Measurements from ENCODE around the gene WASHC2A. TPM values are rescaled to one million over a fixed set of nuclear protein-coding genes. Genes with fewer than 3 reads are reported as not detected.
A peak's percentile ranks its signal among the peaks of the same experiment; 100 is the strongest.
"Not testable (repeated sequence)": the region's sequence is repeated elsewhere in the genome, so short reads cannot be mapped to it uniquely, and the experiment has no call there.

Gene WASHC2A
- total RNA-seq, 1 experiment from 2014 or later, result 33.1 TPM

- intact Hi-C loops (cut with micrococcal nuclease; ENCODE audit: unreplicated experiment); H3K27ac ChIP-seq (ENCODE audit: low read depth, low read length, poor library complexity, severe bottlenecking); H3K27me3 ChIP-seq (replicated peaks; ENCODE audit: insufficient read depth, low read depth, low read length, poor library complexity); DNase-seq (ENCODE audit: low spot score); H3K4me1 ChIP-seq (ENCODE audit: insufficient read depth, low read length, poor library complexity, severe bottlenecking); POLR2A ChIA-PET (ENCODE audit: low non-redundant PET); H3K36me3 ChIP-seq (ENCODE audit: insufficient read depth, low read length, poor library complexity, severe bottlenecking); H3K4me3 ChIP-seq (ENCODE audit: low read depth, low read length, poor library complexity, severe bottlenecking); CTCF ChIA-PET; H3K9me3 ChIP-seq (ENCODE audit: low read depth, low read length, poor library complexity, severe bottlenecking); BruUV-seq (replicated peaks): not testable (repeated sequence)
- TF ChIP-seq, protein P1, sequence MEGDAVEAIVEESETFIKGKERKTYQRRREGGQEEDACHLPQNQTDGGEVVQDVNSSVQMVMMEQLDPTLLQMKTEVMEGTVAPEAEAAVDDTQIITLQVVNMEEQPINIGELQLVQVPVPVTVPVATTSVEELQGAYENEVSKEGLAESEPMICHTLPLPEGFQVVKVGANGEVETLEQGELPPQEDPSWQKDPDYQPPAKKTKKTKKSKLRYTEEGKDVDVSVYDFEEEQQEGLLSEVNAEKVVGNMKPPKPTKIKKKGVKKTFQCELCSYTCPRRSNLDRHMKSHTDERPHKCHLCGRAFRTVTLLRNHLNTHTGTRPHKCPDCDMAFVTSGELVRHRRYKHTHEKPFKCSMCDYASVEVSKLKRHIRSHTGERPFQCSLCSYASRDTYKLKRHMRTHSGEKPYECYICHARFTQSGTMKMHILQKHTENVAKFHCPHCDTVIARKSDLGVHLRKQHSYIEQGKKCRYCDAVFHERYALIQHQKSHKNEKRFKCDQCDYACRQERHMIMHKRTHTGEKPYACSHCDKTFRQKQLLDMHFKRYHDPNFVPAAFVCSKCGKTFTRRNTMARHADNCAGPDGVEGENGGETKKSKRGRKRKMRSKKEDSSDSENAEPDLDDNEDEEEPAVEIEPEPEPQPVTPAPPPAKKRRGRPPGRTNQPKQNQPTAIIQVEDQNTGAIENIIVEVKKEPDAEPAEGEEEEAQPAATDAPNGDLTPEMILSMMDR (conservative IDR thresholded peaks at IDR 0.05; ENCODE audit: low read depth, low read length), result peak; percentile 23; the same call in 1 of the 2 replicates
These were observed 7.8 kb downstream of the WASHC2A start for GRCh38 chr10:50075544-50075943.

DNA sequence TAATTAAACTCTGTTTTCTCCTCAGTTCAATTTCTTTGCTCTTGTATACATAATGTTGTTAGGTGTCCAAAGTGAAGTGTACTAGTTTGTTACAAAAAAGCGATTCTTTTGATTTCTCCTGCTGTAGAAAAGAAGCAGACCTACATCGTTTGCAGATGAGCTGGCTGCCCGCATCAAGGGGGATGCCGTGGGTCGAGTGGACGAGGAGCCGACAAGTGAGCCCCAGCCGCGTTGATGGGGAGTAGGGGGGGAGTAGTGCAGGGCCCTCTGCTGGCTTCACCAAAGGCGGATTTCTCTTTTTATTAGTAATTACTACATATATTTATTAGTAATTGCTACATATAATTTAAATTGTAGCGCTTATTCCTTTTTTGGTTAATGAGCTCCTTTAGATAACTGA, 23.6 kb downstream of the WASHC2A start:
- H3K27me3 ChIP-seq (replicated peaks; ENCODE audit: insufficient read depth, low read depth, low read length, poor library complexity); H3K4me3 ChIP-seq (ENCODE audit: low read depth, low read length, poor library complexity, severe bottlenecking); H3K9me3 ChIP-seq (ENCODE audit: low read depth, low read length, poor library complexity, severe bottlenecking); H3K27ac ChIP-seq (ENCODE audit: low read depth, low read length, poor library complexity, severe bottlenecking); POLR2A ChIA-PET (ENCODE audit: low non-redundant PET); H3K4me1 ChIP-seq (ENCODE audit: insufficient read depth, low read length, poor library complexity, severe bottlenecking); CTCF ChIA-PET; intact Hi-C loops (cut with micrococcal nuclease; ENCODE audit: unreplicated experiment); BruUV-seq (replicated peaks); H3K36me3 ChIP-seq (ENCODE audit: insufficient read depth, low read length, poor library complexity, severe bottlenecking); DNase-seq (ENCODE audit: low spot score): not testable (repeated sequence)

GRCh38 chr10:50092928-50093327, 25.2 kb downstream of the WASHC2A start:
- CTCF ChIA-PET; H3K27ac ChIP-seq (ENCODE audit: low read depth, low read length, poor library complexity, severe bottlenecking); H3K9me3 ChIP-seq (ENCODE audit: low read depth, low read length, poor library complexity, severe bottlenecking); BruUV-seq (replicated peaks); H3K4me1 ChIP-seq (ENCODE audit: insufficient read depth, low read length, poor library complexity, severe bottlenecking); H3K36me3 ChIP-seq (ENCODE audit: insufficient read depth, low read length, poor library complexity, severe bottlenecking); intact Hi-C loops (cut with micrococcal nuclease; ENCODE audit: unreplicated experiment); H3K4me3 ChIP-seq (ENCODE audit: low read depth, low read length, poor library complexity, severe bottlenecking); POLR2A ChIA-PET (ENCODE audit: low non-redundant PET); H3K27me3 ChIP-seq (replicated peaks; ENCODE audit: insufficient read depth, low read depth, low read length, poor library complexity); DNase-seq (ENCODE audit: low spot score): not testable (repeated sequence)

GRCh38 chr10:50094630-50095029, 26.9 kb downstream of the WASHC2A start:
- H3K4me3 ChIP-seq (ENCODE audit: low read depth, low read length, poor library complexity, severe bottlenecking); intact Hi-C loops (cut with micrococcal nuclease; ENCODE audit: unreplicated experiment); POLR2A ChIA-PET (ENCODE audit: low non-redundant PET); DNase-seq (ENCODE audit: low spot score); H3K36me3 ChIP-seq (ENCODE audit: insufficient read depth, low read length, poor library complexity, severe bottlenecking); H3K4me1 ChIP-seq (ENCODE audit: insufficient read depth, low read length, poor library complexity, severe bottlenecking); H3K9me3 ChIP-seq (ENCODE audit: low read depth, low read length, poor library complexity, severe bottlenecking); BruUV-seq (replicated peaks); H3K27ac ChIP-seq (ENCODE audit: low read depth, low read length, poor library complexity, severe bottlenecking); H3K27me3 ChIP-seq (replicated peaks; ENCODE audit: insufficient read depth, low read depth, low read length, poor library complexity); CTCF ChIA-PET: not testable (repeated sequence)

DNA sequence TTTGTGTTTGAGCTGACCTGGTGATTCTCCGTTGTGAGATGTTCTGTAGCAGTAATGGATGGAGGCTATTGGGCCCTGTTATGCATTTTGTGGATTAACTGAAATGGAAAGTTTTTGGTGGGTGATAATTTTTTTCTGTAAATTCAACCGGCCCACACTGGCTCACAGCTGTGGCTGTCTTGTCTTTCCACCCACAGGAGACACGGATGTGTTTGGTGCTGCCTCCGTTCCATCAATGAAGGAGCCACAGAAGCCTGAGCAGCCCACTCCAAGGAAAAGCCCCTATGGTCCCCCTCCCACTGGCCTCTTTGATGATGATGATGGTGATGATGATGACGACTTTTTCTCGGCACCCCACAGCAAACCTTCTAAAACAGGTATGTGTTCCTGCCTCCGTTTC, 27.6 kb downstream of the WASHC2A start:
- H3K27me3 ChIP-seq (replicated peaks; ENCODE audit: insufficient read depth, low read depth, low read length, poor library complexity); POLR2A ChIA-PET (ENCODE audit: low non-redundant PET); intact Hi-C loops (cut with micrococcal nuclease; ENCODE audit: unreplicated experiment); H3K9me3 ChIP-seq (ENCODE audit: low read depth, low read length, poor library complexity, severe bottlenecking); CTCF ChIA-PET; BruUV-seq (replicated peaks); H3K4me3 ChIP-seq (ENCODE audit: low read depth, low read length, poor library complexity, severe bottlenecking); DNase-seq (ENCODE audit: low spot score); H3K36me3 ChIP-seq (ENCODE audit: insufficient read depth, low read length, poor library complexity, severe bottlenecking); H3K4me1 ChIP-seq (ENCODE audit: insufficient read depth, low read length, poor library complexity, severe bottlenecking); H3K27ac ChIP-seq (ENCODE audit: low read depth, low read length, poor library complexity, severe bottlenecking): not testable (repeated sequence)

GRCh38 chr10:50096722-50097121, 29.0 kb downstream of the WASHC2A start:
- H3K27me3 ChIP-seq (replicated peaks; ENCODE audit: insufficient read depth, low read depth, low read length, poor library complexity); POLR2A ChIA-PET (ENCODE audit: low non-redundant PET); H3K4me3 ChIP-seq (ENCODE audit: low read depth, low read length, poor library complexity, severe bottlenecking); DNase-seq (ENCODE audit: low spot score); BruUV-seq (replicated peaks); CTCF ChIA-PET; H3K9me3 ChIP-seq (ENCODE audit: low read depth, low read length, poor library complexity, severe bottlenecking); H3K27ac ChIP-seq (ENCODE audit: low read depth, low read length, poor library complexity, severe bottlenecking); H3K36me3 ChIP-seq (ENCODE audit: insufficient read depth, low read length, poor library complexity, severe bottlenecking); H3K4me1 ChIP-seq (ENCODE audit: insufficient read depth, low read length, poor library complexity, severe bottlenecking); intact Hi-C loops (cut with micrococcal nuclease; ENCODE audit: unreplicated experiment): not testable (repeated sequence)

- H3K9me3 ChIP-seq (ENCODE audit: low read depth, low read length, poor library complexity, severe bottlenecking); H3K4me1 ChIP-seq (ENCODE audit: insufficient read depth, low read length, poor library complexity, severe bottlenecking); H3K27me3 ChIP-seq (replicated peaks; ENCODE audit: insufficient read depth, low read depth, low read length, poor library complexity); H3K4me3 ChIP-seq (ENCODE audit: low read depth, low read length, poor library complexity, severe bottlenecking); intact Hi-C loops (cut with micrococcal nuclease; ENCODE audit: unreplicated experiment); BruUV-seq (replicated peaks); CTCF ChIA-PET; H3K36me3 ChIP-seq (ENCODE audit: insufficient read depth, low read length, poor library complexity, severe bottlenecking); H3K27ac ChIP-seq (ENCODE audit: low read depth, low read length, poor library complexity, severe bottlenecking); DNase-seq (ENCODE audit: low spot score); POLR2A ChIA-PET (ENCODE audit: low non-redundant PET): not testable (repeated sequence)
These were observed 30.9 kb downstream of the WASHC2A start for GRCh38 chr10:50098645-50099044.
